Stimulated activated CD8-positive, alpha-beta memory T cell treated with anti-CD3 and anti-CD28 coated beads, Interleukin-2, amount 100 ng/mL, for 48 hours (primary cell): ENCODE measurements around the gene RIMS1.
A peak's percentile ranks its signal among the peaks of the same experiment; 100 is the strongest.
"Not testable (repeated sequence)": the region's sequence is repeated elsewhere in the genome, so short reads cannot be mapped to it uniquely, and the experiment has no call there.

Source experiments
- DNase-seq, 2 donors: peaks; one replicate each; pipeline ENCODE4 v3.0.0-alpha.2; 2020; ENCODE audit warnings: low read depth in 2 of 2

RIMS1 gene

DNA sequence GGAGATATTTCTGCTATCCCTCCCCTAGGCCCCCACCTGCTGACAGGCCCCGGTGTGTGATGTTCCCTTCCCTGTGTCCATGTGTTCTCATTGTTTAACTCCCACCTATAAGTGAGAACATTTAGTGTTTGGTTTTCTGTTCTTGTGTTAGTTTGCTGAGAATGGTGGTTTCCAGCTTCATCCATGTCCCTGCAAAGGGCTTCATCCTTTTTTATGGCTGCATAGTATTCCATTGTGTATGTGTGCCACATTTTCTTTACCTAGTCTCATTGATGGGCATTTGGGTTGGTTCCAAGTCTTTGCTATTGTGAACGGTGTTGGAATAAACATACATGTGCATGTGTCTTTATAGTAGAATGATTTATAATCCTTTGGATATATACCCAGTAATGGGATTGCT lies 448.9 kb downstream of the RIMS1 start:
- DNase-seq = not testable (repeated sequence)

GRCh38 chr6:72348926-72349325 lies 462.6 kb downstream of the RIMS1 start:
- DNase-seq = no peak

DNA sequence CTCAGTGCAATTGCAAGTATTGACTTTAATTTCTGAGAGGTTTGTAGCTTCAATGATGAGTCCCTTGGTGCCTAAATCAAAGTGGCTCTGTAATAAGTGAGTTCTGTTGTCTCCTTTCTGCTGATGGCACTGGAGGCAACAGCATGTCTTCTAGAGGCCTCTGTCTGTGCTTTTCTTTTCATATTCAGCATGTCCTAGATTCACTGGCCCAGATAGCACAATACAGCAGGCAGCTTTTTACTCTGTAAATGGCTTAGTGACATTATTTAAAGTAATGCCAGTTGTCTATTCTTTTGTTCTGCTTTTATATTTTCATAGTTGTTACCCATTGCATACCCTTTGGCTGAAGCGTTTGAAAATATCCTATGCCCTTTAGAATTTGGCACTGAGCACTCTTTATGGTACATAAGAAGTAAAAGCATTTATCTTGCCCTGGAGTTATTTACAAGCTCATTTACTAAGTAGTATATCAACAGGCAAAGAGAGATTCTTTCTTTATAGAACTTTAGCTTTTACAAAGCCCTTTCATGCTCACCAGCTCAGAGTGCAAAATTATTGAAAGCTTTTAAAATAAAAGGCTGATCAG lies 464.0 kb downstream of the RIMS1 start:
- no peak for DNase-seq

DNA sequence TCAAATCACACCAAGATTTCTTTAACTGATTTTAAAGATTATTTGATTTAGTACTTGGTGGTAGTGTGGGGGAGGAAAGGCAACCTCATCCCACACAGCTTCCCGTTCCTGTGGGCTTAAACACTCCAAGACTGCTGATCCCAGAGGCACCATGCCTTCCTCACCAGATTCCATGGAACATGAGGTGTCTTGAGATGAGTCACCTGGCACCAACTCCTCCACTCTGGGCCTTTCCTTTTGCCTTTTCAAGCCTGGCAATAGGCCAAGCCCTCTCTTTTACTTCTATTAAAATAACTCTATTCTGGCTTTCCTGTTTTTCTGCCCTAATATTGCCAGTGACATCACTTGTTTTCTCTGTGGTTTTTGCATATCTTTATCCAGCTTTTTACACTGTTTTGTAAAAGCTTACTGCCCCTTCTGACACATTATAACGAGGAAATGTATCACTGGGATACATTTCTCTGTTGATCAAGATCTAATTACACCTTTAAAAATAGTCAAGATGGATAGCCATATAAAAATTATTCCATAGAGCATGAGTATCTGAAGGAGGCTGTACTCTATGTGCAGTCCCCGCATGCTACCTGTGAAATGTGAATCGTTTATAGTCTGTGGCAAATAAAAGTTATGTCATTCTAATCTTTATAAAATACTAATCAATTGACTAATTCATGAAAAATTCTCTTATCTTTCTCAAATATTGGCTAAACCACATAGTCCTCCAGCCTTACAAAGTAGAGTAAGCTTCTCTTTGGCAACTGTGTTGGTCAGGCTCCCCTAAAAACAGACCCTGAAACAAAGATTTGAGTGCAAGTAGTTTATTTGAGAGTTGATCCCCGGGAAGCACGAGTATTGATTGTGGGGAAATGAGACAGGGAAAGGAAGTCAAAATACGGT lies 477.7 kb downstream of the RIMS1 start:
- DNase-seq = no peak

GRCh38 chr6:72365773-72366172 lies 479.4 kb downstream of the RIMS1 start:
- no peak for DNase-seq

- DNase-seq = no peak
Observed at GRCh38 chr6:72367439-72367838, 481.1 kb downstream of the RIMS1 start.

DNA sequence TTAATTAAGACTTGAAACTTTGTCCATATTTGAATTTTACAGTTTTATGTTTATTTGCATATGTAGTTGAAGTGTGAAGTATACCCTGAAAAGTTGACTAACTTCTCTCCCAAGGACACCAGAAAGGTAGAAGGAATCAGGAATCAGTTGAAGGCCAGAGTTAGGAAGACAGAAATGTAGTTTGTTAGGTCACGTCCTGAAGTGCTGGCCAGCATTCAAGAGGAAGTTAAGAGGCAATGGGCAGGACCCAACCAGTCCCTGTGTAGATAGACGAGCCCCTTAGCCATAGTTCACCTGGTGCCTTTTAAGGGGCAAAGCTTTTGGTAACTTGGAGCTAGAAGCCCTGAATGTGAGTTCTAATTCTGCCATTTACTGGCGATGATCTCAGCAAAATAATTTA lies 485.1 kb downstream of the RIMS1 start:
- no peak for DNase-seq

- no peak for DNase-seq
Observed at GRCh38 chr6:72374172-72374571, 487.8 kb downstream of the RIMS1 start.

GRCh38 chr6:72374857-72375256 lies 488.5 kb downstream of the RIMS1 start:
- DNase-seq = no peak

GRCh38 chr6:72376736-72377135 lies 490.4 kb downstream of the RIMS1 start:
- no peak for DNase-seq

GRCh38 chr6:72381076-72381475 lies 494.7 kb downstream of the RIMS1 start:
- DNase-seq = no peak

GRCh38 chr6:72382602-72383529 lies 496.5 kb downstream of the RIMS1 start:
- DNase-seq = no peak

GRCh38 chr6:72386324-72386723 lies 500.0 kb downstream of the RIMS1 start:
- DNase-seq = no peak

GRCh38 chr6:72389698-72390097 lies 503.3 kb downstream of the RIMS1 start:
- no peak for DNase-seq

GRCh38 chr6:72390548-72390947 lies 504.2 kb downstream of the RIMS1 start:
- DNase-seq = no peak

- no peak for DNase-seq
Observed at GRCh38 chr6:72401865-72402264, 515.5 kb downstream of the RIMS1 start.

DNA sequence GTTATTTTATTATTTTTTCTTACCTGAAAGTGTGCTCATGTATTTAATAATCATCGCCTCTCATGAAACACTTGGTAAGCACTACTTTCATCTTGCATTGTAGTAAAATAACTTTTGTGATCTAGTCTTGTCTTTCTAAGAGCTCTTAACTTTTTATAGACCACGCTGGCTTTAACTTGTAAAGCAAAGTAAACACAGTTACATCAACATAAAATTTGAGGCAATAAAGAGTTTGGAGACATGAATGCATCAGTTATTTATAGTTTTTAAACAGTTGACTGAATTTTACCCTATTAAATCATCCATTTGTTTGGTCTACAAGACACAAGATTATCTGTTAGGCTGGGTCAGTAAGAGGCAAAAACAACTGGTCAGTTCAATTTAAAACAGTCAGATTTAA lies 517.1 kb downstream of the RIMS1 start:
- no peak for DNase-seq

- DNase-seq = no peak
Observed at GRCh38 chr6:72406517-72406916, 520.2 kb downstream of the RIMS1 start.

GRCh38 chr6:72410769-72411168 lies 524.4 kb downstream of the RIMS1 start:
- DNase-seq = no peak

DNA sequence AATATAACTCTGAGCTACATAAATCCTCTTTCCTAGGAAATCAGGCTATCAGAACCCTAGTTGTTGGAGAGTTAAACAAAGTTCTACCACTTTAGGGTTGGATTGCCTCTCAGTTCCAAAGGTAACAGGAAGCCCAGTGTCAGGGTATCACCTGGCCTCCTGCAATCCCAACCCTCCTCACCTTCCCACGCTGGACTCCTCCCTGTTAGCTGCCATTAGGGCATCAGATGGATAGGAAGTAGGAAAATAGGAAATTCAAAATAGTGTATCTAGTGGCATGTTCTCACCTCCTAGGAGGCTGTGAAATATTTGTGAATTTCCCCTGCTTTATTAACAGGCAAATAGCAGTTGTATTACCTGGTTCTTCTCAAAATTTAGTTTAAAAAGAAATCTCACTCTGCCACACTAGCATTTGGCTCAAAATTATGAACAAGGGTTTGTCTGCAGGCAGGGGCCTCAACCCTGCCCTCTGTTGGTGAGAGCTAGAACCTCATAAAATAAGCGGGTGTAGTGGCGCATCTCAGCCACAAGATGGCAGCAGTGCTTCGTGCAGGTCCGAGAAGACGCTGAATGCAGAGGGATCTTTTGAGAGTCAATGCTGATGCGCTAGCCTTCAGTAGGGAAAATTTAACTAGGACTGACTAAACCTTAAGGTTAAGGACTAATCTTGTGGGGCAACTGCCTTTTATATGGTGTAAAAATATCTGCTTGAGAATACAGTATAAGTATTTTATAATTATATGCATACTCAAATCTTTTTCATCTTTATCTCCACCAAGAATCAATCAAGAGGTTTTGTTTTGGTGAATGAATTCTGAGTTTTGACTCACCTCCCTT lies 525.7 kb downstream of the RIMS1 start:
- peak; percentile 34 to 50 for DNase-seq

DNA sequence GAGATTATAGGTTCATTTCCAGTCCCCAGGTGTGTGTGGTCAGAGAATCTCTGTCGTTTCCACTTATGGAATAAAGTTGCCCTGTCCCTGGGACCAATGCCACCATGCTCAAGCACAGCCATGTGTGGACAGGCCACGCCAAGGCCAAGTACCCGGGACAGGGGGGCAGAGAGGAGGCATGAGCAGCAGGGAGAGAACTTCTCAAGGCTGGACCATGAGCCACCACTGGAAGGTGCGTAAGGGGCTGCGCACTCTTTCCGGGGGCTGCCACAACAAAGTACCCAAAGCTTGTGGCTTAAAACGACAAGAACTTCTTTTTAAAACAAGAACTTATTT lies 526.3 kb downstream of the RIMS1 start:
- DNase-seq = no peak

DNA sequence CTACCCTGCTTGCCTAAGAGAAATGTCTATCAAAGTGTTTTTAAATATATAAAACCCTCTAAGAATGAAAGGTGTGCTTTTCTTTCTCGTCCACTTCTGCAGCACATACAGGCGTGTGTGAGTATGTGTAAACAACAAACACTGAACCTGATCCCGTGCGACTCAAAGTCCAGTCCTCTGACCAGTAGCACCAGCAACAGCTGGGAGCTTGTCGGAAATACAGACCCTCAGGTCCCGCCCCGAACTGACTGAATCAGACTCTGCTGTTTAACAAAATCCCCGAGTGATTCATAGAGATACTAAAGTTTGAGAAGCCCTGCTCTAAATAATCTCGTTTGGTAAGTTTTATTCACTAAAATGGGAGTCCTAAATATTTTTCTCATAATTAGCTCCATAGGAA lies 527.5 kb downstream of the RIMS1 start:
- DNase-seq = no peak
